Measurements from ENCODE around the gene UBR1.

- TF ChIP-seq CTCF (IDR thresholded peaks at IDR 0.05; ENCODE audit: insufficient read depth, low read length) (no peak), POLR2AphosphoS5 (IDR thresholded peaks at IDR 0.05; ENCODE audit: low read depth) (no peak)
Measured at GRCh38 chr15:43125100-43125661, 19.3 kb upstream of the UBR1 start.
